NCI-H748 treated with DMSO at 0.1 percent for 48 hours (cell line): Measurements from ENCODE around the gene APBB1.

Source experiments
- DNase-seq: peaks from one replicate; lab custom pipeline; 2025; lab: John Stamatoyannopoulos, UW

APBB1 gene

GRCh38 chr11:6419009-6419631 is at the start of gene APBB1:
TSS of gene APBB1 (minus strand) at chr11:6419094. CDS start at chr11:6411347, 7,747 bp downstream.
- DNase-seq, result no peak

GRCh38 chr11:6459099-6459450 is 40.2 kb upstream of the APBB1 start:
- DNase-seq, result no peak

- DNase-seq, result no peak
These were observed 39.6 kb upstream of the APBB1 start for GRCh38 chr11:6458352-6459098.

- DNase-seq, result no peak
These were observed 38.9 kb upstream of the APBB1 start for GRCh38 chr11:6457581-6458320.

- DNase-seq, result no peak
These were observed 37.6 kb upstream of the APBB1 start for GRCh38 chr11:6456361-6457073.

GRCh38 chr11:6455070-6455469 is 36.2 kb upstream of the APBB1 start:
- no peak for DNase-seq

- DNase-seq, result no peak
These were observed 34.3 kb upstream of the APBB1 start for GRCh38 chr11:6453152-6453551.

GRCh38 chr11:6452219-6452618 is 33.3 kb upstream of the APBB1 start:
- no peak for DNase-seq

- DNase-seq, result no peak
These were observed 29.7 kb upstream of the APBB1 start for GRCh38 chr11:6448574-6448973.

GRCh38 chr11:6443269-6444003 is 24.5 kb upstream of the APBB1 start:
- peak; percentile 15 for DNase-seq

GRCh38 chr11:6442441-6442840 is 23.5 kb upstream of the APBB1 start:
- DNase-seq, result no peak

- no peak for DNase-seq
These were observed 22.0 kb upstream of the APBB1 start, which contains the start of gene HPX for GRCh38 chr11:6440906-6441358. TSS of gene HPX (minus strand) at chr11:6440987. CDS start at chr11:6440963, 24 bp downstream.

- peak; percentile 13 for DNase-seq
These were observed 20.2 kb upstream of the APBB1 start for GRCh38 chr11:6438979-6439571.

- no peak for DNase-seq
These were observed 19.1 kb upstream of the APBB1 start for GRCh38 chr11:6437993-6438392.

- no peak for DNase-seq
These were observed 18.5 kb upstream of the APBB1 start for GRCh38 chr11:6437423-6437822.

GRCh38 chr11:6433998-6434660 is 15.2 kb upstream of the APBB1 start:
- no peak for DNase-seq

- no peak for DNase-seq
These were observed 13.0 kb upstream of the APBB1 start for GRCh38 chr11:6431861-6432260.

GRCh38 chr11:6427516-6427915 is 8.6 kb upstream of the APBB1 start:
- DNase-seq, result no peak

GRCh38 chr11:6420677-6421076 is 1.8 kb upstream of the APBB1 start:
- no peak for DNase-seq

- no peak for DNase-seq
These were observed 311 bp downstream of the APBB1 start for GRCh38 chr11:6418557-6419008.
